Astrocyte (in vitro differentiated cells and primary cell): ENCODE data around the gene FARS2. TPM values are rescaled to one million over a fixed set of nuclear protein-coding genes. Genes with fewer than 3 reads are reported as not detected.
A peak's percentile ranks its signal among the peaks of the same experiment; 100 is the strongest.

Source experiments
- DNase-seq: peaks from one replicate; pipeline ENCODE4 v3.0.0-alpha.2; 2010; ENCODE audit warnings: low read depth
- FAIRE-seq: peaks from 2 replicates; lab custom pipeline; 2011; peaks lifted over from hg19 to GRCh38; lab: Jason Lieb, UNC
- H2AFZ ChIP-seq: 2 replicates; pipeline ENCODE4 v1.6.0; 2012; ENCODE audit warnings: low read depth, low read length, inconsistent platforms
- H3K27ac ChIP-seq: 2 replicates; pipeline ENCODE4 v1.5.1; 2011; ENCODE audit warnings: low read depth, low read length, inconsistent platforms
- H3K27me3 ChIP-seq: 2 replicates; pipeline ENCODE4 v1.6.0; 2011; ENCODE audit warnings: low read length, inconsistent platforms; ENCODE audit not compliant: insufficient read depth
- H3K36me3 ChIP-seq: 2 replicates; pipeline ENCODE4 v1.5.1; 2011; ENCODE audit warnings: low read length, inconsistent platforms; ENCODE audit not compliant: insufficient read depth
- H3K4me1 ChIP-seq: 2 replicates; pipeline ENCODE4 v1.5.1; 2011; ENCODE audit warnings: low read length, inconsistent platforms; ENCODE audit not compliant: insufficient read depth
- H3K4me2 ChIP-seq: 2 replicates; pipeline ENCODE4 v1.6.0; 2012; ENCODE audit warnings: low read length, inconsistent platforms
- H3K4me3 ChIP-seq: 2 replicates; pipeline ENCODE4 v1.5.1; 2011; ENCODE audit warnings: low read depth, mild to moderate bottlenecking, low read length, inconsistent platforms; ENCODE audit not compliant: insufficient read depth
- H3K79me2 ChIP-seq: 2 replicates; pipeline ENCODE4 v1.6.0; 2012; ENCODE audit warnings: mild to moderate bottlenecking, low read length, inconsistent platforms; ENCODE audit not compliant: insufficient read depth
- H3K9ac ChIP-seq: 2 replicates; pipeline ENCODE4 v1.6.0; 2012; ENCODE audit warnings: mild to moderate bottlenecking, low read length, inconsistent platforms
- H3K9me3 ChIP-seq: 2 replicates; pipeline ENCODE4 v1.5.1; 2012; ENCODE audit warnings: low read depth, mild to moderate bottlenecking, low read length, inconsistent platforms; ENCODE audit not compliant: insufficient read depth
- H4K20me1 ChIP-seq: 2 replicates; pipeline ENCODE4 v1.6.0; 2012; ENCODE audit warnings: low read length, inconsistent platforms; ENCODE audit not compliant: insufficient read depth
- H3K27ac Mint-ChIP-seq: one replicate; pipeline ENCODE4 v1.8.0; 2021; ENCODE audit warnings: mild to moderate bottlenecking, mixed read lengths; ENCODE audit not compliant: unreplicated experiment
- H3K27me3 Mint-ChIP-seq: one replicate; pipeline ENCODE4 v1.8.0; 2021; ENCODE audit warnings: low read depth, mixed read lengths; ENCODE audit not compliant: unreplicated experiment
- H3K36me3 Mint-ChIP-seq: one replicate; pipeline ENCODE4 v1.8.0; 2021; ENCODE audit warnings: low read depth, mixed read lengths; ENCODE audit not compliant: unreplicated experiment
- H3K4me1 Mint-ChIP-seq: one replicate; pipeline ENCODE4 v1.8.0; 2021; ENCODE audit warnings: low read depth, mixed read lengths; ENCODE audit not compliant: unreplicated experiment
- H3K4me3 Mint-ChIP-seq: one replicate; pipeline ENCODE4 v1.8.0; 2021; ENCODE audit warnings: mild to moderate bottlenecking, moderate library complexity, mixed read lengths; ENCODE audit not compliant: unreplicated experiment
- H3K9me3 Mint-ChIP-seq: one replicate; pipeline ENCODE4 v1.8.0; 2021; ENCODE audit warnings: mild to moderate bottlenecking, mixed read lengths; ENCODE audit not compliant: unreplicated experiment
- EZH2 ChIP-seq: IDR thresholded peaks from 2 replicates; pipeline ENCODE4 v1.6.1; 2012; ENCODE audit warnings: mild to moderate bottlenecking, low read length, inconsistent platforms; ENCODE audit not compliant: insufficient read depth
- total RNA-seq: library from RNA; stranded (reverse); gene quantifications from 2 replicates; pipeline ENCODE4 v1.2.1, GENCODE V29; 2021
- TF ChIP-seq, protein P1 (sequence below): IDR thresholded peaks from 2 replicates; pipeline ENCODE4 v1.5.1; 2011; ENCODE audit warnings: low read depth, mild to moderate bottlenecking, inconsistent platforms, low read length, moderate library complexity; ENCODE audit not compliant: insufficient read depth

The FARS2 gene
- total RNA-seq, 1 donor from 2014 or later = 13.3 TPM

DNA sequence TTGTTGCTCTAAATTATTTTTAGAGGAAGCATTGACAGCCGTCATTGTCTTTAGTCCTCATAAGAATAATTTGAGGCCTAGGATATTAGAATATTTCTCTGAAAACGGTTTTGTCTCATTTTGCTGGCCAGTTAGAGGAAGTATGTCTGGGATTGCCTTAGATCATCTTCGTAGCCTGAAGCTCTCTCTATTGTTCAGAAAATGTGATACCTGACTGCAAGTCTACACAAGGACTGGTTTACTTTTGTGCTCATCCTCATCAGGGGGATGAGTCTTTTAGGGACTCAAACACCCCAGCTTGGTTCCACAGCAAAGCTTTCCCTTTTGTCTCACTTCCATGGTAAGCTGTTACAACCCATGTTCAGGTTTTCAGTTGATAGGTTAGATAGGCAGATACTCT lies 141.8 kb downstream of the FARS2 start:
- Mint-ChIP-seq H3K4me1 (peaks cover 2% of the 10 kb centered on the region), H3K27ac (no peak overlapping the region), H3K9me3 (peaks cover 2% of the 10 kb centered on the region), H3K27me3 (no peaks in the 10 kb centered on the region), H3K4me3 (no peak overlapping the region), H3K36me3 (no peaks in the 10 kb centered on the region)
- H3K4me3 ChIP-seq = no peak overlapping the region
- H3K36me3 ChIP-seq = no peaks in the 10 kb centered on the region
- no peak overlapping the region for H3K4me2 ChIP-seq
- no peak for FAIRE-seq
- no peak overlapping the region for H2AFZ ChIP-seq
- H3K27ac ChIP-seq = no peak overlapping the region
- H3K79me2 ChIP-seq = no peaks in the 10 kb centered on the region
- peaks cover 10% of the 10 kb centered on the region for H4K20me1 ChIP-seq
- H3K9ac ChIP-seq = no peak overlapping the region
- TF ChIP-seq, protein P1, sequence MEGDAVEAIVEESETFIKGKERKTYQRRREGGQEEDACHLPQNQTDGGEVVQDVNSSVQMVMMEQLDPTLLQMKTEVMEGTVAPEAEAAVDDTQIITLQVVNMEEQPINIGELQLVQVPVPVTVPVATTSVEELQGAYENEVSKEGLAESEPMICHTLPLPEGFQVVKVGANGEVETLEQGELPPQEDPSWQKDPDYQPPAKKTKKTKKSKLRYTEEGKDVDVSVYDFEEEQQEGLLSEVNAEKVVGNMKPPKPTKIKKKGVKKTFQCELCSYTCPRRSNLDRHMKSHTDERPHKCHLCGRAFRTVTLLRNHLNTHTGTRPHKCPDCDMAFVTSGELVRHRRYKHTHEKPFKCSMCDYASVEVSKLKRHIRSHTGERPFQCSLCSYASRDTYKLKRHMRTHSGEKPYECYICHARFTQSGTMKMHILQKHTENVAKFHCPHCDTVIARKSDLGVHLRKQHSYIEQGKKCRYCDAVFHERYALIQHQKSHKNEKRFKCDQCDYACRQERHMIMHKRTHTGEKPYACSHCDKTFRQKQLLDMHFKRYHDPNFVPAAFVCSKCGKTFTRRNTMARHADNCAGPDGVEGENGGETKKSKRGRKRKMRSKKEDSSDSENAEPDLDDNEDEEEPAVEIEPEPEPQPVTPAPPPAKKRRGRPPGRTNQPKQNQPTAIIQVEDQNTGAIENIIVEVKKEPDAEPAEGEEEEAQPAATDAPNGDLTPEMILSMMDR = no peak
- TF ChIP-seq EZH2 = no peak
- H3K27me3 ChIP-seq = no peaks in the 10 kb centered on the region
- no peaks in the 10 kb centered on the region for H3K9me3 ChIP-seq
- no peak for DNase-seq
- H3K4me1 ChIP-seq = no peaks in the 10 kb centered on the region

DNA sequence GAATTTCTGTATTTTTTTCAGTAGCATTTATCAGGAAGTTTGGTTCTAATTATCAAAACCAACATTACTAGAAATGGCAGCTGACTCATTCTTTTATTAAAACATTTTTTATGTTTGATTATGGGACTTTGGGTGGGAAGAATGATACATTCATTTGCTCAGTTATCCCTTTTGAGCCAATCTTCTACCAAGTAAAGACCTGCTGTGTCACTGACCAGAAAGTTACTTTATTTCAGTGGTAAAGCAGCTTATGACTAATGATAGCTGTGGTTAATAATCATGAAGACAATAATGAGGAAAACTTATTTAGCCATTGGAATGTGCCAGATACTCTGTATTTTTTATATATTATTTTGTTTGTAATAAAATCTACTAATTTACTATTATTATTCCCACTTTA lies 142.3 kb downstream of the FARS2 start:
- FAIRE-seq (no peak), DNase-seq (peak; percentile 27)
- Histone ChIP-seq H3K27ac (no peak overlapping the region), H3K27me3 (no peaks in the 10 kb centered on the region), H3K36me3 (no peaks in the 10 kb centered on the region), H3K9me3 (no peaks in the 10 kb centered on the region), H2AFZ (no peak overlapping the region), H3K79me2 (no peaks in the 10 kb centered on the region), H3K4me1 (no peaks in the 10 kb centered on the region), H3K4me2 (no peak overlapping the region), H4K20me1 (peaks cover 10% of the 10 kb centered on the region), H3K4me3 (no peak overlapping the region), H3K9ac (no peak overlapping the region)
- H3K9me3 Mint-ChIP-seq = peaks cover 2% of the 10 kb centered on the region
- no peak for TF ChIP-seq EZH2
- TF ChIP-seq, protein P1 = no peak
- H3K27ac Mint-ChIP-seq = no peak overlapping the region
- H3K4me1 Mint-ChIP-seq = peaks cover 2% of the 10 kb centered on the region
- no peaks in the 10 kb centered on the region for H3K27me3 Mint-ChIP-seq
- H3K4me3 Mint-ChIP-seq = no peak overlapping the region
- H3K36me3 Mint-ChIP-seq = no peaks in the 10 kb centered on the region

DNA sequence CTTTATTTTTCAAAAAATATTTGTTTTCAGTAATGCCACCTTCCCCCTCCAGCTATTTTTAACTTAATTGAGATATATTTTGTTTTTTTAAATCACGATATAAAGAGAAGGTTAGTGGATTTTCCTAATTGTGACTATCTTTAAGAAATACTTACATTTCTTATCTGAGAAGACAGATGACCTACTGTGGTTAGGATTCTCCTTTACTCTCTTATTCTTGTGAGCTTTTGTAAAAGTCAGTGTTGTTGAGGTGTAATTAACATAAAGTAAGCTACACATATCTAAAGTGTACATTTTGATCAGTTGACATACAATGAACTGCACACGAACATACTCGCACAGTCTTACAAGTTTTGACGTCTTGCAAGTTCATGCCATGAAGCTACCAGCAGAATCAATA lies 144.7 kb downstream of the FARS2 start:
- no peak overlapping the region for H3K4me2 ChIP-seq
- no peak overlapping the region for H3K4me3 ChIP-seq
- Mint-ChIP-seq H3K4me1 (peaks cover 2% of the 10 kb centered on the region), H3K4me3 (no peak overlapping the region), H3K9me3 (peaks cover 2% of the 10 kb centered on the region), H3K27me3 (no peaks in the 10 kb centered on the region), H3K27ac (no peak overlapping the region), H3K36me3 (no peaks in the 10 kb centered on the region)
- H3K36me3 ChIP-seq = no peaks in the 10 kb centered on the region
- no peaks in the 10 kb centered on the region for H3K79me2 ChIP-seq
- FAIRE-seq (no peak), DNase-seq (no peak)
- no peak overlapping the region for H3K9ac ChIP-seq
- no peaks in the 10 kb centered on the region for H3K4me1 ChIP-seq
- TF ChIP-seq, protein P1 = no peak
- TF ChIP-seq EZH2 = no peak
- H4K20me1 ChIP-seq = peaks cover 7% of the 10 kb centered on the region
- H2AFZ ChIP-seq = no peak overlapping the region
- H3K27me3 ChIP-seq = no peaks in the 10 kb centered on the region
- H3K27ac ChIP-seq = no peak overlapping the region
- H3K9me3 ChIP-seq = no peaks in the 10 kb centered on the region
